ENCODE data around the gene FAM111A. TPM values are rescaled to one million over a fixed set of nuclear protein-coding genes. Genes with fewer than 3 reads are reported as not detected.

The FAM111A gene
- total and polyA plus RNA-seq, 10 of the 15 experiments (the other 5 are each of a cell fraction or from before 2014, with no cell fraction given): 26.6 to 95.0 (median 67.5) TPM

- TF ChIP-seq ZBTB40 (IDR thresholded peaks at IDR 0.05; ENCODE audit: borderline replicate concordance) (peak; percentile 52; the same call in 1 of the 2 replicates), RELA (IDR thresholded peaks at IDR 0.05; ENCODE audit: borderline replicate concordance, partially characterized antibody) (peak; percentile 98), POLR2AphosphoS2 (IDR thresholded peaks at IDR 0.05; ENCODE audit: low read depth, low read length) (no peak), TCF3 (IDR thresholded peaks at IDR 0.05; ENCODE audit: borderline replicate concordance, insufficient read depth, low read depth, low read length) (no peak), ZBTB33 (IDR thresholded peaks at IDR 0.05) (no peak), SMAD5 (IDR thresholded peaks at IDR 0.05; ENCODE audit: low read depth) (no peak), TCF12 (IDR thresholded peaks at IDR 0.05; ENCODE audit: low read depth, low read length) (0 out of 2 replicates have a peak, but pooled peaks have one; percentile 36), ATF2 (IDR thresholded peaks at IDR 0.05; ENCODE audit: low read length) (peak; percentile 97), ZNF622 (IDR thresholded peaks at IDR 0.05) (no peak), NR2F1 (conservative IDR thresholded peaks at IDR 0.05) (peak; percentile 77), IKZF1 (conservative IDR thresholded peaks at IDR 0.05) (peak; percentile 88), SMAD1 (IDR thresholded peaks at IDR 0.05; ENCODE audit: low read depth, partially characterized antibody) (peak; percentile 98), MLLT1 (IDR thresholded peaks at IDR 0.05) (peak; percentile 10; the same call in 1 of the 2 replicates), DPF2 (IDR thresholded peaks at IDR 0.05) (peak; percentile 76; the same call in 1 of the 2 replicates), CEBPB (IDR thresholded peaks at IDR 0.05; ENCODE audit: borderline replicate concordance in 1 of 2, low read depth in 2 of 2, low read length in 2 of 2) (peak in 1 of 2 experiments; percentile 56; a peak in 1 of 4 replicates), ZZZ3 (IDR thresholded peaks at IDR 0.05; ENCODE audit: control insufficient read depth, insufficient read length, low read depth) (no peak), KLF5 (IDR thresholded peaks at IDR 0.05; ENCODE audit: partially characterized antibody) (no peak), ZNF274 (IDR thresholded peaks at IDR 0.05; ENCODE audit: insufficient read depth, insufficient read length) (no peak), SPI1 (IDR thresholded peaks at IDR 0.05; ENCODE audit: borderline replicate concordance, insufficient read depth, low read depth, low read length) (peak; percentile 34; the same call in 1 of the 2 replicates), CBX3 (IDR thresholded peaks at IDR 0.05; ENCODE audit: borderline replicate concordance, low read depth) (no peak), ZBED1 (IDR thresholded peaks at IDR 0.05; ENCODE audit: borderline replicate concordance) (peak; percentile 45; the same call in 1 of the 2 replicates)
Measured at GRCh38 chr11:59199546-59200422, 57.1 kb downstream of the FAM111A start (continued).

Data from GM12878 (cell line).